GOT3 (cell line): Measurements from ENCODE around the gene STK11.
A peak's percentile ranks its signal among the peaks of the same experiment; 100 is the strongest.

Source experiments
- DNase-seq: peaks from one replicate; lab custom pipeline; 2025; ENCODE audit warnings: mixed read lengths; lab: John Stamatoyannopoulos, UW

STK11 gene

GRCh38 chr19:1205114-1206099 is at the start of gene STK11:
TSS of gene STK11 (plus strand) at chr19:1205778. CDS start at chr19:1206914, 1,136 bp downstream.
- peak; percentile 94 for DNase-seq

GRCh38 chr19:1156305-1156801 is 49.2 kb upstream of the STK11 start:
- DNase-seq = no peak

- no peak for DNase-seq
These were observed 48.6 kb upstream of the STK11 start for GRCh38 chr19:1156830-1157615.

- no peak for DNase-seq
These were observed 47.4 kb upstream of the STK11 start for GRCh38 chr19:1157931-1158884.

GRCh38 chr19:1158885-1159448 is 46.6 kb upstream of the STK11 start:
- DNase-seq = no peak

GRCh38 chr19:1159864-1160595 is 45.5 kb upstream of the STK11 start:
- DNase-seq = no peak

- DNase-seq = no peak
These were observed 43.9 kb upstream of the STK11 start for GRCh38 chr19:1161716-1162115.

- DNase-seq = no peak
These were observed 42.9 kb upstream of the STK11 start for GRCh38 chr19:1162404-1163282.

- no peak for DNase-seq
These were observed 42.2 kb upstream of the STK11 start for GRCh38 chr19:1163283-1163933.

- DNase-seq = no peak
These were observed 41.5 kb upstream of the STK11 start for GRCh38 chr19:1163934-1164683.

GRCh38 chr19:1164684-1165531 is 40.7 kb upstream of the STK11 start:
- DNase-seq = no peak

- no peak for DNase-seq
These were observed 38.6 kb upstream of the STK11 start for GRCh38 chr19:1166872-1167573.

GRCh38 chr19:1167687-1168571 is 37.6 kb upstream of the STK11 start:
- DNase-seq = no peak

GRCh38 chr19:1168572-1169410 is 36.8 kb upstream of the STK11 start:
- DNase-seq = peak; percentile 75

GRCh38 chr19:1169411-1169791 is 36.2 kb upstream of the STK11 start:
- no peak for DNase-seq
